ENCODE measurements around the gene PTPN5.
"Not testable (repeated sequence)": the region's sequence is repeated elsewhere in the genome, so short reads cannot be mapped to it uniquely, and the experiment has no call there.

Gene PTPN5

GRCh38 chr11:18791207-18791968, at the start of gene PTPN5:
TSS of gene PTPN5 (minus strand) at chr11:18791798. CDS start at chr11:18771958, 19,840 bp downstream.
- H3K27me3 ChIP-seq (ENCODE audit: insufficient read depth, low read length), result peaks cover 74% of the 10 kb centered on the region
- no peaks in the 10 kb centered on the region for H3K36me3 ChIP-seq (ENCODE audit: insufficient read depth, low read length)
- peak within 1 kb of the TSS; percentile 63 for H3K4me3 ChIP-seq (ENCODE audit: low read length)
- peaks cover 13% of the 10 kb centered on the region for H3K4me1 ChIP-seq (ENCODE audit: insufficient read depth, low read length)
- H3K9me3 ChIP-seq (ENCODE audit: low read length), result no peaks in the 10 kb centered on the region
- H2AFZ ChIP-seq (ENCODE audit: low read depth, low read length), result peak within 1 kb of the TSS; percentile 80

- no peak overlapping the region for H2AFZ ChIP-seq (ENCODE audit: low read depth, low read length)
- no peak overlapping the region for H3K4me3 ChIP-seq (ENCODE audit: low read length)
- peaks cover 3% of the 10 kb centered on the region for H3K27me3 ChIP-seq (ENCODE audit: insufficient read depth, low read length)
- no peaks in the 10 kb centered on the region for H3K9me3 ChIP-seq (ENCODE audit: low read length)
- H3K36me3 ChIP-seq (ENCODE audit: insufficient read depth, low read length), result no peaks in the 10 kb centered on the region
- no peaks in the 10 kb centered on the region for H3K4me1 ChIP-seq (ENCODE audit: insufficient read depth, low read length)
Measured at GRCh38 chr11:18836417-18836816, 44.8 kb upstream of the PTPN5 start.

GRCh38 chr11:18834754-18835466, 43.3 kb upstream of the PTPN5 start:
- Histone ChIP-seq H3K9me3 (ENCODE audit: low read length) (no peaks in the 10 kb centered on the region), H3K4me1 (ENCODE audit: insufficient read depth, low read length) (no peaks in the 10 kb centered on the region), H2AFZ (ENCODE audit: low read depth, low read length) (no peak overlapping the region), H3K27me3 (ENCODE audit: insufficient read depth, low read length) (peaks cover 3% of the 10 kb centered on the region), H3K36me3 (ENCODE audit: insufficient read depth, low read length) (no peaks in the 10 kb centered on the region), H3K4me3 (ENCODE audit: low read length) (no peak overlapping the region)

GRCh38 chr11:18820160-18820559, 28.6 kb upstream of the PTPN5 start:
- not testable (repeated sequence) for H3K27me3 ChIP-seq (ENCODE audit: insufficient read depth, low read length); H3K36me3 ChIP-seq (ENCODE audit: insufficient read depth, low read length); H3K9me3 ChIP-seq (ENCODE audit: low read length); H3K4me3 ChIP-seq (ENCODE audit: low read length); H2AFZ ChIP-seq (ENCODE audit: low read depth, low read length); H3K4me1 ChIP-seq (ENCODE audit: insufficient read depth, low read length)

- no peak overlapping the region for H2AFZ ChIP-seq (ENCODE audit: low read depth, low read length)
- no peak overlapping the region for H3K4me3 ChIP-seq (ENCODE audit: low read length)
- H3K4me1 ChIP-seq (ENCODE audit: insufficient read depth, low read length), result no peaks in the 10 kb centered on the region
Measured at GRCh38 chr11:18804199-18804999, 12.8 kb upstream of the PTPN5 start.

GRCh38 chr11:18802381-18803257, 11.0 kb upstream of the PTPN5 start:
- no peak overlapping the region for H3K4me3 ChIP-seq (ENCODE audit: low read length)
- H3K27me3 ChIP-seq (ENCODE audit: insufficient read depth, low read length), result no peaks in the 10 kb centered on the region
- H2AFZ ChIP-seq (ENCODE audit: low read depth, low read length), result no peak overlapping the region
- H3K4me1 ChIP-seq (ENCODE audit: insufficient read depth, low read length), result no peaks in the 10 kb centered on the region
- H3K9me3 ChIP-seq (ENCODE audit: low read length), result no peaks in the 10 kb centered on the region
- no peaks in the 10 kb centered on the region for H3K36me3 ChIP-seq (ENCODE audit: insufficient read depth, low read length)

More at GRCh38 chr11:18804199-18804999, 12.8 kb upstream of the PTPN5 start:
- no peaks in the 10 kb centered on the region for H3K36me3 ChIP-seq (ENCODE audit: insufficient read depth, low read length)
- no peaks in the 10 kb centered on the region for H3K27me3 ChIP-seq (ENCODE audit: insufficient read depth, low read length)
- no peaks in the 10 kb centered on the region for H3K9me3 ChIP-seq (ENCODE audit: low read length)

GRCh38 chr11:18798799-18799469, 7.3 kb upstream of the PTPN5 start:
- H3K4me3 ChIP-seq (ENCODE audit: low read length), result no peak overlapping the region
- H3K27me3 ChIP-seq (ENCODE audit: insufficient read depth, low read length), result peaks cover 21% of the 10 kb centered on the region
- no peaks in the 10 kb centered on the region for H3K9me3 ChIP-seq (ENCODE audit: low read length)
- no peak overlapping the region for H2AFZ ChIP-seq (ENCODE audit: low read depth, low read length)
- no peaks in the 10 kb centered on the region for H3K4me1 ChIP-seq (ENCODE audit: insufficient read depth, low read length)
- no peaks in the 10 kb centered on the region for H3K36me3 ChIP-seq (ENCODE audit: insufficient read depth, low read length)

- Histone ChIP-seq H3K27me3 (ENCODE audit: insufficient read depth, low read length) (peaks cover 55% of the 10 kb centered on the region), H3K9me3 (ENCODE audit: low read length) (no peaks in the 10 kb centered on the region), H3K4me1 (ENCODE audit: insufficient read depth, low read length) (peaks cover 13% of the 10 kb centered on the region), H2AFZ (ENCODE audit: low read depth, low read length) (no peak overlapping the region), H3K36me3 (ENCODE audit: insufficient read depth, low read length) (no peaks in the 10 kb centered on the region), H3K4me3 (ENCODE audit: low read length) (no peak overlapping the region)
Measured at GRCh38 chr11:18794956-18795355, 3.4 kb upstream of the PTPN5 start.

- Histone ChIP-seq H3K27me3 (ENCODE audit: insufficient read depth, low read length) (peaks cover 74% of the 10 kb centered on the region), H3K4me1 (ENCODE audit: insufficient read depth, low read length) (peaks cover 13% of the 10 kb centered on the region), H2AFZ (ENCODE audit: low read depth, low read length) (no peak overlapping the region), H3K4me3 (ENCODE audit: low read length) (no peak overlapping the region), H3K36me3 (ENCODE audit: insufficient read depth, low read length) (no peaks in the 10 kb centered on the region), H3K9me3 (ENCODE audit: low read length) (no peaks in the 10 kb centered on the region)
Measured at GRCh38 chr11:18792827-18793226, 1.2 kb upstream of the PTPN5 start.

- Histone ChIP-seq H3K27me3 (ENCODE audit: insufficient read depth, low read length) (peaks cover 74% of the 10 kb centered on the region), H3K4me3 (ENCODE audit: low read length) (peak overlapping the region; percentile 63), H2AFZ (ENCODE audit: low read depth, low read length) (peak overlapping the region; percentile 80), H3K36me3 (ENCODE audit: insufficient read depth, low read length) (no peaks in the 10 kb centered on the region), H3K4me1 (ENCODE audit: insufficient read depth, low read length) (peaks cover 13% of the 10 kb centered on the region), H3K9me3 (ENCODE audit: low read length) (no peaks in the 10 kb centered on the region)
Measured at GRCh38 chr11:18791969-18792628, 501 bp upstream of the PTPN5 start.

GRCh38 chr11:18790883-18791206, 753 bp downstream of the PTPN5 start:
- Histone ChIP-seq H3K4me3 (ENCODE audit: low read length) (peak overlapping the region; percentile 63), H3K36me3 (ENCODE audit: insufficient read depth, low read length) (no peaks in the 10 kb centered on the region), H3K27me3 (ENCODE audit: insufficient read depth, low read length) (peaks cover 73% of the 10 kb centered on the region), H2AFZ (ENCODE audit: low read depth, low read length) (peak overlapping the region; percentile 80), H3K9me3 (ENCODE audit: low read length) (no peaks in the 10 kb centered on the region), H3K4me1 (ENCODE audit: insufficient read depth, low read length) (peaks cover 13% of the 10 kb centered on the region)

- Histone ChIP-seq H2AFZ (ENCODE audit: low read depth, low read length) (no peak overlapping the region), H3K27me3 (ENCODE audit: insufficient read depth, low read length) (peaks cover 65% of the 10 kb centered on the region), H3K4me3 (ENCODE audit: low read length) (no peak overlapping the region), H3K36me3 (ENCODE audit: insufficient read depth, low read length) (no peaks in the 10 kb centered on the region), H3K4me1 (ENCODE audit: insufficient read depth, low read length) (peaks cover 13% of the 10 kb centered on the region), H3K9me3 (ENCODE audit: low read length) (no peaks in the 10 kb centered on the region)
Measured at GRCh38 chr11:18789942-18790341, 1.7 kb downstream of the PTPN5 start.
